GM12878 (cell line): Measurements from ENCODE around the gene TRAF3. TPM values are rescaled to one million over a fixed set of nuclear protein-coding genes. Genes with fewer than 3 reads are reported as not detected.

Source experiments
- ATAC-seq: fragments of 200-7000 bp; cut with Tn5 transposase; 3 replicates; pipeline ENCODE4 v1.9.1; 2020; ENCODE audit warnings: mild to moderate bottlenecking, moderate library complexity
- BruUV-seq: library from RNA; stranded (reverse); fragments of 400-500 nt; replicated peaks from 2 replicates; lab custom pipeline; 2021; lab: Mats Ljungman, UMichigan
- CTCF ChIA-PET: fragments of 300-600 bp; sonication (Branson Sonifier 250); formaldehyde crosslinking; extraction: SDS; loops from one replicate; lab custom pipeline; 2021; ENCODE audit warnings: inconsistent platforms; lab: Yijun Ruan, JAX
- POLR2A ChIA-PET: fragments of 350-600 bp; formaldehyde crosslinking; extraction: SDS; loops from one replicate; lab custom pipeline; 2021; ENCODE audit warnings: inconsistent platforms; lab: Charles Lee
- RAD21 ChIA-PET: fragments of 300-600 bp; sonication (Branson Sonifier 250); formaldehyde crosslinking; loops from one replicate; lab custom pipeline; 2023; ENCODE audit warnings: antibody characterized with exemption; ENCODE audit not compliant: unreplicated experiment; lab: Charles Lee
- SMC1A ChIA-PET: fragments of 300-600 bp; sonication (Branson Sonifier 250); formaldehyde crosslinking; loops from one replicate; lab custom pipeline; 2023; ENCODE audit not compliant: unreplicated experiment, uncharacterized antibody; lab: Charles Lee
- DNase-seq: peaks from one replicate; pipeline ENCODE4 v3.0.0-alpha.2; 2011; ENCODE audit warnings: low read depth, low spot score
- FAIRE-seq: peaks from 3 replicates; lab custom pipeline; 2011; peaks lifted over from hg19 to GRCh38; lab: Jason Lieb, UNC
- H2AFZ ChIP-seq: 2 replicates; pipeline ENCODE4 v1.6.0; 2011; ENCODE audit warnings: low read depth, low read length, control low read depth; ENCODE audit not compliant: control insufficient read depth
- H3K27ac ChIP-seq: 2 replicates; pipeline ENCODE4 v1.5.1; 2011; ENCODE audit warnings: control low read depth; ENCODE audit not compliant: control insufficient read depth, insufficient read depth
- H3K27me3 ChIP-seq, 2 experiments: replicated peaks in 1 of 2; 2 replicates each; pipeline versions ENCODE4 v1.6.0 to v1.6.1; 2011; ENCODE audit warnings: low read length in 1 of 2; ENCODE audit not compliant: control insufficient read depth in 2 of 2, insufficient read depth in 2 of 2
- H3K36me3 ChIP-seq, 2 experiments: 2 replicates each; pipeline ENCODE4 v1.5.1; 2011; ENCODE audit warnings: low read length in 1 of 2; ENCODE audit not compliant: control insufficient read depth in 2 of 2, insufficient read depth in 2 of 2
- H3K4me1 ChIP-seq: 2 replicates; pipeline ENCODE4 v1.6.1; 2011; ENCODE audit warnings: mild to moderate bottlenecking, low read length, moderate library complexity, mixed read lengths; ENCODE audit not compliant: control insufficient read depth, insufficient read depth
- H3K4me2 ChIP-seq: 2 replicates; pipeline ENCODE4 v1.6.0; 2011; ENCODE audit warnings: control low read depth; ENCODE audit not compliant: control insufficient read depth, insufficient read depth
- H3K4me3 ChIP-seq: fragments of 200-600 bp; sonication (generic); 2 replicates; pipeline ENCODE4 v1.5.1; 2016
- H3K79me2 ChIP-seq: 2 replicates; pipeline ENCODE4 v1.6.0; 2011; ENCODE audit warnings: low read length; ENCODE audit not compliant: control insufficient read depth, insufficient read depth
- H3K9ac ChIP-seq: 2 replicates; pipeline ENCODE4 v1.8.0; 2011; ENCODE audit warnings: low read length, control low read depth, mixed read lengths; ENCODE audit not compliant: control insufficient read depth, insufficient read depth
- H3K9me3 ChIP-seq: replicated peaks from 3 replicates; pipeline ENCODE4 v1.5.1; 2011; ENCODE audit warnings: mild to moderate bottlenecking, low read length; ENCODE audit not compliant: control insufficient read depth, insufficient read depth
- H4K20me1 ChIP-seq: 2 replicates; pipeline ENCODE4 v1.6.0; 2011; ENCODE audit not compliant: control insufficient read depth, insufficient read depth
- PAX8 ChIP-seq: fragments of 450-650 bp; IDR thresholded peaks from 2 replicates; pipeline ENCODE4 v1.6.1; 2017; ENCODE audit warnings: mild to moderate bottlenecking, moderate library complexity
- WGBS: methylation state at CpG from one replicate; pipeline ENCODE4 v1.1.6; 2016; ENCODE audit warnings: low lambda C conversion rate; ENCODE audit not compliant: insufficient replicate concordance, insufficient coverage; ENCODE audit errors: missing lambda C conversion rate; 5-methylcytosine and 5-hydroxymethylcytosine counted together
- in situ Hi-C: fragments of 300-500 bp; cut with MboI; formaldehyde crosslinking; loops from 9 replicates; pipeline ENCODE4 v1.14.3; 2018; ENCODE audit warnings: mixed read lengths
- intact Hi-C: fragments of 100-400 bp; cut with micrococcal nuclease; formaldehyde crosslinking; loops from one replicate; pipeline ENCODE4 v1.14.2; 2022; ENCODE audit not compliant: unreplicated experiment
- polyA plus RNA-seq, 11 experiments: library from polyadenylated mRNA; depleted of rRNA in 4 of 11; unstranded in 6 of 11; stranded (reverse) in 5 of 11; fragments of >200 nt; fragmentation: Nextera tagmentation in 4 of 11; fragmentation: Illumina TruSeq in 1 of 11; extraction: Ambion mirVana in 4 of 11; extraction: Trizol in 1 of 11; gene quantifications; 1 replicate in 1 of 11; 2 replicates in 10 of 11; pipeline versions ENCODE4 v1.2.1 to v1.2.3, GENCODE V29; 2011 to 2016; ENCODE audit warnings: inconsistent platforms in 2 of 11, missing spikeins in 2 of 11, low read depth in 1 of 11
- total RNA-seq, 4 experiments: library from RNA; depleted of rRNA in 3 of 4; stranded (reverse); fragments of >200 nt in 3 of 4; fragmentation: Illumina TruSeq in 1 of 4; extraction: Trizol in 1 of 4; gene quantifications; 2 replicates each; pipeline versions ENCODE4 v1.2.1 to v1.2.3, GENCODE V29; 2013 to 2021
- TF ChIP-seq, protein P1 (sequence below): fragments of 450-650 bp; IDR thresholded peaks from 2 replicates; pipeline ENCODE4 v1.6.1; 2017; ENCODE audit warnings: borderline replicate concordance
- TF ChIP-seq, protein P2 (sequence below): fragments of 450-650 bp; IDR thresholded peaks from 2 replicates; pipeline ENCODE4 v1.6.1; 2017; ENCODE audit warnings: mild to moderate bottlenecking, low read depth, inconsistent platforms; ENCODE audit not compliant: poor library complexity, severe bottlenecking

The TRAF3 gene
- total and polyA plus RNA-seq, 10 of the 15 experiments (the other 5 are each of a cell fraction or from before 2014, with no cell fraction given): 3.0 to 70.1 (median 36.5) TPM

DNA sequence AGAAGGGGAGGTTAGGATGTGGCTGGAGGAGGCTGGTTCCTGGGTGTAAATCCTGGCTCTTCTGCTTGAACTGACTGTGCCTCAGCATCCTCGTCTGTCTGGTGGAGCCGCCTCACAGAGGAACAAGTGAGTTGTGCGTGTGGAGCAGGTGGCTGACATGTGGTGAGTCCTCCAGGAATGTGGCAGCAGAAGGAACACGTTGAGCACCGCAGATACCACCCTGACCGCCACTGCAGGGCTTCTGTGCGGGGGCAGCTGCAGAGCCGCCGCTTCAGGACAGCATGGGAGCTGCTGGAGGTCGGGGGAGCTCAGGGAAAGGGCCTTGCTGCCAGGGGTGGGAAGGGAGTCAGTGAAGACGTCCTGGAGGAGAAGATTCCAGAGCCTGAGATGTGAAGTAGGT lies 48.9 kb downstream of the TRAF3 start:
- ChIA-PET POLR2A (no interaction called here), CTCF (no interaction called here), SMC1A (no interaction called here)
- Histone ChIP-seq H3K79me2 (peaks cover 98% of the 10 kb centered on the region), H3K27ac (no peak overlapping the region), H3K4me2 (no peak overlapping the region), H3K9ac (no peak overlapping the region), H3K4me3 (no peak overlapping the region), H3K9me3 (no peaks in the 10 kb centered on the region), H3K36me3 (peaks cover 18 to 19% of the 10 kb centered on the region in 2 experiments)
- no peak for FAIRE-seq
- DNase-seq: no peak
- ATAC-seq: no peak
- intact Hi-C loops: no loop called here
- WGBS: 84% methylated on average over 11 of the region's 11 CpGs
- TF ChIP-seq, protein P1, sequence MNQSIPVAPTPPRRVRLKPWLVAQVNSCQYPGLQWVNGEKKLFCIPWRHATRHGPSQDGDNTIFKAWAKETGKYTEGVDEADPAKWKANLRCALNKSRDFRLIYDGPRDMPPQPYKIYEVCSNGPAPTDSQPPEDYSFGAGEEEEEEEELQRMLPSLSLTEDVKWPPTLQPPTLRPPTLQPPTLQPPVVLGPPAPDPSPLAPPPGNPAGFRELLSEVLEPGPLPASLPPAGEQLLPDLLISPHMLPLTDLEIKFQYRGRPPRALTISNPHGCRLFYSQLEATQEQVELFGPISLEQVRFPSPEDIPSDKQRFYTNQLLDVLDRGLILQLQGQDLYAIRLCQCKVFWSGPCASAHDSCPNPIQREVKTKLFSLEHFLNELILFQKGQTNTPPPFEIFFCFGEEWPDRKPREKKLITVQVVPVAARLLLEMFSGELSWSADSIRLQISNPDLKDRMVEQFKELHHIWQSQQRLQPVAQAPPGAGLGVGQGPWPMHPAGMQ: no peak
- no peak for TF ChIP-seq PAX8
- TF ChIP-seq, protein P2, sequence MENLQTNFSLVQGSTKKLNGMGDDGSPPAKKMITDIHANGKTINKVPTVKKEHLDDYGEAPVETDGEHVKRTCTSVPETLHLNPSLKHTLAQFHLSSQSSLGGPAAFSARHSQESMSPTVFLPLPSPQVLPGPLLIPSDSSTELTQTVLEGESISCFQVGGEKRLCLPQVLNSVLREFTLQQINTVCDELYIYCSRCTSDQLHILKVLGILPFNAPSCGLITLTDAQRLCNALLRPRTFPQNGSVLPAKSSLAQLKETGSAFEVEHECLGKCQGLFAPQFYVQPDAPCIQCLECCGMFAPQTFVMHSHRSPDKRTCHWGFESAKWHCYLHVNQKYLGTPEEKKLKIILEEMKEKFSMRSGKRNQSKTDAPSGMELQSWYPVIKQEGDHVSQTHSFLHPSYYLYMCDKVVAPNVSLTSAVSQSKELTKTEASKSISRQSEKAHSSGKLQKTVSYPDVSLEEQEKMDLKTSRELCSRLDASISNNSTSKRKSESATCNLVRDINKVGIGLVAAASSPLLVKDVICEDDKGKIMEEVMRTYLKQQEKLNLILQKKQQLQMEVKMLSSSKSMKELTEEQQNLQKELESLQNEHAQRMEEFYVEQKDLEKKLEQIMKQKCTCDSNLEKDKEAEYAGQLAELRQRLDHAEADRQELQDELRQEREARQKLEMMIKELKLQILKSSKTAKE: no peak
- TF ChIP-seq, all 136 proteins: peak for 0
- H3K27me3 ChIP-seq: no peaks in the 10 kb centered on the region
- BruUV-seq: no TSS peak
- peaks cover 10% of the 10 kb centered on the region for H4K20me1 ChIP-seq
- in situ Hi-C loops: no loop called here
- peaks cover 27% of the 10 kb centered on the region for H3K4me1 ChIP-seq
- RAD21 ChIA-PET: no interaction called here
- no peak overlapping the region for H2AFZ ChIP-seq
